ENCODE measurements around the gene HNF4A. TPM values are rescaled to one million over a fixed set of nuclear protein-coding genes. Genes with fewer than 3 reads are reported as not detected.

The HNF4A gene
- total and polyA plus RNA-seq, 2 of the 13 experiments (the other 11 are each of a cell fraction or from before 2014, with no cell fraction given) = 80.9 to 169 TPM

GRCh38 chr20:44475694-44476560 is 120.4 kb downstream of the HNF4A start, which contains the start of gene TTPAL (continued):
- TF ChIP-seq ZNF691 (CRISPR knock-in tag; IDR thresholded peaks at IDR 0.05; ENCODE audit: borderline replicate concordance, low read depth) (peak; percentile 99), ZGPAT (CRISPR knock-in tag; IDR thresholded peaks at IDR 0.05) (peak; percentile 99), ZBTB3 (CRISPR knock-in tag; IDR thresholded peaks at IDR 0.05; ENCODE audit: borderline replicate concordance, low read depth) (peak; percentile 95; the same call in 1 of the 2 replicates), MNT (IDR thresholded peaks at IDR 0.05) (peak; percentile 54), TMF1 (CRISPR knock-in tag; IDR thresholded peaks at IDR 0.05; ENCODE audit: low read depth) (peak; percentile 99), MXD3 (CRISPR knock-in tag; IDR thresholded peaks at IDR 0.05) (peak; percentile 99), ZFP36L1 (CRISPR knock-in tag; IDR thresholded peaks at IDR 0.05) (peak; percentile 95; the same call in 1 of the 2 replicates), PBX3 (CRISPR knock-in tag; IDR thresholded peaks at IDR 0.05; ENCODE audit: borderline replicate concordance) (no peak; the same call in 1 of the 2 replicates), KDM3A (CRISPR knock-in tag; IDR thresholded peaks at IDR 0.05; ENCODE audit: low read depth) (peak; percentile 96; the same call in 1 of the 2 replicates), ZNF17 (CRISPR knock-in tag; IDR thresholded peaks at IDR 0.05) (no peak), MTA1 (CRISPR knock-in tag; IDR thresholded peaks at IDR 0.05; ENCODE audit: borderline replicate concordance) (peak; percentile 96; the same call in 1 of the 2 replicates), ZBTB8A (CRISPR knock-in tag; IDR thresholded peaks at IDR 0.05; ENCODE audit: borderline replicate concordance, low read depth) (peak; percentile 87; the same call in 1 of the 2 replicates), LBX2 (CRISPR knock-in tag; IDR thresholded peaks at IDR 0.05; ENCODE audit: borderline replicate concordance) (peak; percentile 97; the same call in 1 of the 2 replicates), THAP7 (CRISPR knock-in tag; IDR thresholded peaks at IDR 0.05) (peak; percentile 96; the same call in 1 of the 2 replicates), ZNF367 (CRISPR knock-in tag; IDR thresholded peaks at IDR 0.05; ENCODE audit: borderline replicate concordance) (no peak), KLF11 (CRISPR knock-in tag; IDR thresholded peaks at IDR 0.05) (peak; percentile 56; the same call in 1 of the 2 replicates), ZNF629 (CRISPR knock-in tag; conservative IDR thresholded peaks at IDR 0.05) (peak; percentile 92), ZNF670 (CRISPR knock-in tag; IDR thresholded peaks at IDR 0.05; ENCODE audit: borderline replicate concordance) (peak; percentile 93), DNMT1 (CRISPR knock-in tag; IDR thresholded peaks at IDR 0.05) (peak; percentile 99)
